C4-2B (cell line): ENCODE results near the gene SYT2.

Experiments
- CTCF ChIP-seq: fragments of 450-650 bp; conservative IDR thresholded peaks from 2 replicates; pipeline ENCODE4 v1.5.1; 2017; ENCODE audit warnings: mild to moderate bottlenecking
- ZFX ChIP-seq: fragments of 450-650 bp; IDR thresholded peaks from 2 replicates; pipeline ENCODE4 v1.6.1; 2017

GRCh38 chr1:202754293-202754692 lies 44.0 kb upstream of the SYT2 start:
- no peak for TF ChIP-seq CTCF
- no peak for TF ChIP-seq ZFX
